Vagina (tissue), 2 donors: ENCODE data around the gene LRG1. TPM values are rescaled to one million over a fixed set of nuclear protein-coding genes. Genes with fewer than 3 reads are reported as not detected.

ENCODE experiments used
- DNase-seq, 2 donors: peaks; one replicate each; pipeline ENCODE4 v3.0.0-alpha.2; 2017; ENCODE audit errors: extremely low spot score in 2 of 2
- H3K27ac ChIP-seq: fragments of 200-600 bp; sonication (generic); one replicate; pipeline ENCODE4 v1.5.1; 2019
- H3K27me3 ChIP-seq: fragments of 200-600 bp; sonication (generic); one replicate; pipeline ENCODE4 v1.5.1; 2019
- H3K36me3 ChIP-seq, 2 donors: fragments of 200-600 bp; sonication (generic); one replicate each; pipeline ENCODE4 v1.5.1; 2017 to 2019
- H3K4me1 ChIP-seq: fragments of 200-600 bp; sonication (generic); one replicate; pipeline ENCODE4 v1.5.1; 2019
- H3K4me3 ChIP-seq, 2 donors: fragments of 200-600 bp; sonication (generic); 1 replicate in 1 of 2; 2 replicates in 1 of 2; pipeline ENCODE4 v1.5.1; 2016 to 2019
- H3K9me3 ChIP-seq: fragments of 200-600 bp; sonication (generic); one replicate; pipeline ENCODE4 v1.5.1; 2019
- POLR2A ChIP-seq, 2 donors: fragments of 450-650 bp; IDR thresholded peaks; one replicate each; pipeline ENCODE4 v1.6.1; 2017; ENCODE audit warnings: antibody characterized with exemption in 2 of 2, mild to moderate bottlenecking in 2 of 2, moderate library complexity in 2 of 2
- POLR2AphosphoS5 ChIP-seq, 2 donors: sonication (generic); formaldehyde crosslinking; IDR thresholded peaks; one replicate each; pipeline ENCODE4 v1.9.0; 2017; ENCODE audit warnings: antibody characterized with exemption in 2 of 2, mild to moderate bottlenecking in 2 of 2, low read depth in 1 of 2; ENCODE audit not compliant: insufficient read depth in 1 of 2
- intact Hi-C: fragments of 100-400 bp; cut with DNase I; formaldehyde crosslinking; loops from one replicate; pipeline ENCODE4 v1.15.1; 2023
- total RNA-seq: library from RNA; depleted of rRNA; stranded (reverse); fragments of >200 nt; gene quantifications from one replicate; pipeline ENCODE4 v1.2.3, GENCODE V29; 2016
- TF ChIP-seq, protein P1 (sequence below), 3 experiments: fragments of 450-650 bp in 2 of 3; fragments of 200-600 bp in 1 of 3; sonication (generic) in 1 of 3; IDR thresholded peaks; one replicate each; pipeline ENCODE4 v1.5.1; 2017 to 2019; ENCODE audit warnings: antibody characterized with exemption in 3 of 3, mild to moderate bottlenecking in 2 of 3, moderate library complexity in 2 of 3

Gene LRG1
- total RNA-seq, 1 donor from 2014 or later: 6.9 TPM

DNA sequence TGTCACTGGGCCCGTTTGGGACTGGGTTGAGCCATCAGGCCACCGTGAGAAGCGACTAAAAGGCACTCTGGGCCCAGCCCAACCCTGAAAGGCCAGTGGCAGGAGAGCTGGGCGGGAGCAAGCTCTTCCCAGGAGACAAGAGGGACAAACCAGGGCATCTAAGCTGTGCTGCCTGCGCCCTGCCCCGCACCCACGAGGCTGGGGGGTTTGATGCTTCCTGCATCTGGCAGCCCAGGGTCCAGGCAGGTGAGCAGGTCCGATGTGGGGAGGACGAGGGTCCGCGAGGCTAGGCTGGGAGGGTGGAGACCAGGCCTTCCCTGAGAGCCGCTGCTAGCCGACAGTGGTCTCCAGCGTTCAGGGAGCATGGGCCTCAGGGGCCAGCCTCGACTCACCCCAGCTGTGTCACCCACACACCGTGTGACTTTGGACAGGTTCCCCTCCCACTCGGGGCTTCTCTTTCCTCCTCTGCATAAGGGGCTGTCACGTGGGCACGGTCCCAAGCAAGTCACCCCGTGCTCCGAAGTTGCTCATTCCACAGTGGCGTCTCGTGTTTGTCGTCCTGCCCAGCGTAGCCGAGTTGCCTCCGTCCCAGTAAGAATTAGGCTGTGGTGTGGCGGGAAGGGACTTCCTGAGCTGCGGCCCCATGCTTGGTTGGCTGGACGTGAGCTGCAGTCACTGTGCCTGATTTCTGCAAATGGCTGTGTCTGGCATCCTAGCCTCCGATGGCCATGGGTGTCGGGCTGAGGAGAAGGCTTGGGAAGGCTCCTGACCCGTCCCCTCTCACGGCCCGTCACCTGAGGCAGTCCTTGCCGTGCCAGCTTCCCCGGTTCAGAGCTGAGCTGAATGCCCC, 37.3 kb downstream of the LRG1 start:
- no peak for TF ChIP-seq POLR2AphosphoS5 (IDR thresholded peaks at IDR 0.05; ENCODE audit: insufficient read depth in 1 of 2, low read depth in 1 of 2)
- Histone ChIP-seq H3K4me3 (no peak overlapping the region), H3K27ac (no peak overlapping the region), H3K9me3 (no peaks in the 10 kb centered on the region), H3K36me3 (peaks cover 0 to 37% of the 10 kb centered on the region in 2 donors), H3K27me3 (no peaks in the 10 kb centered on the region), H3K4me1 (no peaks in the 10 kb centered on the region)
- intact Hi-C loops: no loop called here
- DNase-seq: no peak

DNA sequence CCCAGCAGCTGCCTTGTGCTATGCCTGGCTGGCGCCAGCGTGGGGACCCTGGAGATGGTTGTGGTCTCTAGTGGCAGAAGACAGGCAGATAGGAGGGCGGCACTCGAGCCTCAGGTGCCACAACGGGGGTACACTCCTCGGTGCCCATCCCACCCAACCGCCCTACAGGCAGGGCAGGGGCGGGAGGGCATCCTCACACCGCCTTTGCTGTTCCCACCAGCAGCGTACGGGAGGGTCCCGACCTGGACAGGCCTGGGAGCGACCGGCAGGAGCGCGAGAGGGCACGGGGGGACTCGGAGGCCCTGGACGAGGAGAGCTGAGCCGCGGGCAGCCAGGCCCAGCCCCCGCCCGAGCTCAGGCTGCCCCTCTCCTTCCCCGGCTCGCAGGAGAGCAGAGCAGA, 38.1 kb downstream of the LRG1 start:
- Histone ChIP-seq H3K36me3 (peaks cover 0 to 45% of the 10 kb centered on the region in 2 donors), H3K4me3 (no peak overlapping the region), H3K27me3 (no peaks in the 10 kb centered on the region), H3K4me1 (no peaks in the 10 kb centered on the region), H3K27ac (no peak overlapping the region), H3K9me3 (no peaks in the 10 kb centered on the region)
- intact Hi-C loops: no loop called here
- peak in 1 of 2 donors; percentile 9 for TF ChIP-seq POLR2AphosphoS5 (IDR thresholded peaks at IDR 0.05; ENCODE audit: insufficient read depth in 1 of 2, low read depth in 1 of 2)
- TF ChIP-seq, protein P1, sequence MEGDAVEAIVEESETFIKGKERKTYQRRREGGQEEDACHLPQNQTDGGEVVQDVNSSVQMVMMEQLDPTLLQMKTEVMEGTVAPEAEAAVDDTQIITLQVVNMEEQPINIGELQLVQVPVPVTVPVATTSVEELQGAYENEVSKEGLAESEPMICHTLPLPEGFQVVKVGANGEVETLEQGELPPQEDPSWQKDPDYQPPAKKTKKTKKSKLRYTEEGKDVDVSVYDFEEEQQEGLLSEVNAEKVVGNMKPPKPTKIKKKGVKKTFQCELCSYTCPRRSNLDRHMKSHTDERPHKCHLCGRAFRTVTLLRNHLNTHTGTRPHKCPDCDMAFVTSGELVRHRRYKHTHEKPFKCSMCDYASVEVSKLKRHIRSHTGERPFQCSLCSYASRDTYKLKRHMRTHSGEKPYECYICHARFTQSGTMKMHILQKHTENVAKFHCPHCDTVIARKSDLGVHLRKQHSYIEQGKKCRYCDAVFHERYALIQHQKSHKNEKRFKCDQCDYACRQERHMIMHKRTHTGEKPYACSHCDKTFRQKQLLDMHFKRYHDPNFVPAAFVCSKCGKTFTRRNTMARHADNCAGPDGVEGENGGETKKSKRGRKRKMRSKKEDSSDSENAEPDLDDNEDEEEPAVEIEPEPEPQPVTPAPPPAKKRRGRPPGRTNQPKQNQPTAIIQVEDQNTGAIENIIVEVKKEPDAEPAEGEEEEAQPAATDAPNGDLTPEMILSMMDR (IDR thresholded peaks at IDR 0.05): no peak
- no peak for TF ChIP-seq POLR2A (IDR thresholded peaks at IDR 0.05)
- no peak for DNase-seq

DNA sequence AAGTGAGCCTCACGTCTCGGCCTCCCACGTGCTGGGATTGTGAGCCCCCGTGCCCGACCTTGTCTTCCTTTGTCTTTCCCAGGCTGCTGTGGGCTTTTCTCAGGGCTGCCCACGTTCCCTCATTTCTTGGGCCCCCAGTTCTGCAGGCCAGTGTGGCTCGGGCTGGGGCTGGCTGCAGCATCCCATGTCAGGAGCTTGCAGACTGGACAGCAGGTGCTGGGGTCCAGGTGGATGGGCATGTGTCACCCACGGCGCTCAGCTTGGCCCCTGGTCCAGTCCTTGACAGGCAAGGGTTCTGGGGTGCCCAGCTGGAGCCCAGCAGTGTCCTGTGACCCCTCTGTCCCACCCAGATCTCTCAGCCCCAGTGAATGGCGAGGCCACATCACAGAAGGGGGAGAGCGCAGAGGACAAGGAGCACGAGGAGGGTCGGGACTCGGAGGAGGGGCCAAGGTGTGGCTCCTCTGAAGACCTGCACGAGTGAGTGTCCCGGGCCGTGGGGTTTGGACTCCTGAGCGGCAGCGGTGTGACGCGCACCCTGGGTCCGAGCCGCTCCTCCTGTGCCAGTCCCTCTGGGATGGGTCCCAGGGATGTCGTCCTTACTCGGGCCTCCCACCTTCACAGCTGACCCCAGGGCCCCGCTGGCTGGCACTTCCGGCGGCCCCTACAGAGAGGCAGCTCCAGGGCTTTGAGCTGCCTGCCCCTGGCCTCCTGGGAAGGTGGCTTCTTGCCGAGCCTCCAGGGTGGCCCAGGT, 38.8 kb downstream of the LRG1 start:
- H3K27ac ChIP-seq: no peak overlapping the region
- intact Hi-C loops: no loop called here
- H3K4me3 ChIP-seq: no peak overlapping the region
- H3K4me1 ChIP-seq: no peaks in the 10 kb centered on the region
- H3K9me3 ChIP-seq: no peaks in the 10 kb centered on the region
- peaks cover 0 to 52% of the 10 kb centered on the region in 2 donors for H3K36me3 ChIP-seq
- no peaks in the 10 kb centered on the region for H3K27me3 ChIP-seq
- TF ChIP-seq POLR2AphosphoS5 (IDR thresholded peaks at IDR 0.05; ENCODE audit: insufficient read depth in 1 of 2, low read depth in 1 of 2) (no peak), POLR2A (IDR thresholded peaks at IDR 0.05) (no peak)
- TF ChIP-seq, protein P1 (IDR thresholded peaks at IDR 0.05): no peak
- DNase-seq: no peak

DNA sequence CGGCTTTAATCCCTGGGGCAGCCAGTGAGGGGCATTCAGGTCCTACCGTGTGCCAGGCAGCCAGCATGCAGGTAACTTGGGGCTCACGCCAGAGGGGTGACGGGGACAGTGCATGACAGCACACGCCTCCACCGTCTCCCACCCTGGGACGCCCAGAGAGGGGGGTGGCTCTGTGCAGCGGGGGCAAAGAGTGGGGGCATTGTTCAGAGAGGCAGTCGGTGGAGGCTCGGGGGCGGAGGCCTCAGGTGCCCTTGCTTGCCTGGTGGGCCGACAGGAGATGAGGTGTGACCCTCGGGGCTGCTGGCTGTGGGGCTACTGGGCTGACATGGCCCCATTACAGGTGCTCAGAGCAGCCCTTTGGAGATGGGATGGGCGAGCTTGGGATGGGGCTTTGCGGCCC, 40.0 kb downstream of the LRG1 start:
- no peak for DNase-seq
- H3K4me3 ChIP-seq: no peak overlapping the region
- H3K4me1 ChIP-seq: no peaks in the 10 kb centered on the region
- peaks cover 0 to 54% of the 10 kb centered on the region in 2 donors for H3K36me3 ChIP-seq
- TF ChIP-seq, protein P1 (IDR thresholded peaks at IDR 0.05): no peak
- TF ChIP-seq POLR2A (IDR thresholded peaks at IDR 0.05) (no peak), POLR2AphosphoS5 (IDR thresholded peaks at IDR 0.05; ENCODE audit: insufficient read depth in 1 of 2, low read depth in 1 of 2) (no peak)
- no peaks in the 10 kb centered on the region for H3K27me3 ChIP-seq
- H3K27ac ChIP-seq: no peak overlapping the region
- intact Hi-C loops: no loop called here
- no peaks in the 10 kb centered on the region for H3K9me3 ChIP-seq

DNA sequence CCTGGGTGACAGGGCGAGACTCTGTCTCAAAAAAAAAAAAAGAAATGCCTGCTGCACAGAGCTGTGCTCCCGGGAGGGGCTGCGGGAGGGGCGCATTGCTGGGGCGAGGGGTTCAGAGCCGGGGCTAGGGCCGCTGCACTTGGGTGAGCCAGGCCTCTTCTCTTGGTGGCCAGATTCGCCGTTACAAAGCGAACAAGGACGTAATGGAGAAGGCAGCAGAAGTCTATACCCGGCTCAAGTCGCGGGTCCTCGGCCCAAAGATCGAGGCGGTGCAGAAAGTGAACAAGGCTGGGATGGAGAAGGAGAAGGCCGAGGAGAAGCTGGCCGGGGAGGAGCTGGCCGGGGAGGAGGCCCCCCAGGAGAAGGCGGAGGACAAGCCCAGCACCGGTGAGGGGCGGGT, 40.5 kb downstream of the LRG1 start:
- H3K27ac ChIP-seq: no peak overlapping the region
- H3K4me3 ChIP-seq: no peak overlapping the region
- TF ChIP-seq, protein P1 (IDR thresholded peaks at IDR 0.05): no peak
- no peak for TF ChIP-seq POLR2AphosphoS5 (IDR thresholded peaks at IDR 0.05; ENCODE audit: insufficient read depth in 1 of 2, low read depth in 1 of 2)
- TF ChIP-seq POLR2A (IDR thresholded peaks at IDR 0.05): no peak
- no peaks in the 10 kb centered on the region for H3K4me1 ChIP-seq
- intact Hi-C loops: no loop called here
- no peaks in the 10 kb centered on the region for H3K9me3 ChIP-seq
- no peak for DNase-seq
- H3K36me3 ChIP-seq: peaks cover 0 to 60% of the 10 kb centered on the region in 2 donors
- H3K27me3 ChIP-seq: no peaks in the 10 kb centered on the region
